ENCODE measurements around the gene PDE11A. TPM values are rescaled to one million over a fixed set of nuclear protein-coding genes. Genes with fewer than 3 reads are reported as not detected.

The PDE11A gene
- total and polyA plus RNA-seq, 2 of the 8 experiments (the other 6 are each of a cell fraction or from before 2014, with no cell fraction given): 0.19 to 0.23 TPM

GRCh38 chr2:178066890-178067669 lies 5.5 kb downstream of the PDE11A start:
- Histone ChIP-seq H3K23ac (ENCODE audit: insufficient read length) (no peak overlapping the region), H3K4me1 (replicated peaks in 1 of 4; ENCODE audit: control insufficient read depth in 3 of 4, insufficient read depth in 4 of 4, low read length in 3 of 4) (0 out of 7 replicates have a peak, but pooled peaks cover 0 to 2% (median 0%) of the 10 kb centered on the region in 4 experiments), H3K79me2 (ENCODE audit: control insufficient read depth in 1 of 2, insufficient read depth in 2 of 2, low read length in 2 of 2) (no peaks in the 10 kb centered on the region), H4K20me1 (replicated peaks in 1 of 2; ENCODE audit: control insufficient read depth in 1 of 2, insufficient read depth in 2 of 2, low read length in 2 of 2) (no peaks in the 10 kb centered on the region), H2BK20ac (ENCODE audit: low read length) (no peak overlapping the region), H3K23me2 (ENCODE audit: low read depth, low read length) (peaks cover under 1% of the 10 kb centered on the region; the same call in 1 of the 2 replicates), H2AFZ (ENCODE audit: low read length) (no peak overlapping the region), H2AK5ac (ENCODE audit: low read depth, low read length) (no peak overlapping the region), H2BK12ac (ENCODE audit: low read depth, low read length) (no peak overlapping the region), H3K14ac (ENCODE audit: insufficient read length) (no peak overlapping the region), H2BK5ac (ENCODE audit: low read depth, low read length) (no peak overlapping the region), H3K4me3 (ENCODE audit: extremely low read depth in 1 of 4, insufficient read depth in 2 of 4, low read depth in 3 of 4, low read length in 4 of 4) (no peak overlapping the region), H2BK15ac (ENCODE audit: low read length) (no peak overlapping the region), H3K27me3 (replicated peaks in 1 of 4; ENCODE audit: control insufficient read depth in 3 of 4, extremely low read depth in 1 of 4, insufficient read depth in 3 of 4, low read length in 3 of 4) (peaks cover 0 to 9% (median 8%) of the 10 kb centered on the region in 4 experiments; a peak in 3 of 7 replicates), H3K36me3 (ENCODE audit: control insufficient read depth in 2 of 4, insufficient read depth in 4 of 4, low read length in 3 of 4) (no peaks in the 10 kb centered on the region), H4K91ac (replicated peaks; ENCODE audit: insufficient read length, low read length) (no peak overlapping the region), H3K56ac (replicated peaks; ENCODE audit: insufficient read length, low read depth, low read length) (no peak overlapping the region), H4K5ac (ENCODE audit: insufficient read length, low read depth, low read length) (no peak overlapping the region), H3K9me3 (ENCODE audit: insufficient read depth in 2 of 2, low read depth in 1 of 2, low read length in 1 of 2) (no peaks in the 10 kb centered on the region), H3K4me2 (ENCODE audit: insufficient read depth in 1 of 2, low read depth in 2 of 2, low read length in 2 of 2) (no peak overlapping the region), H3K18ac (ENCODE audit: extremely low read depth, low read length) (no peak overlapping the region), H2BK120ac (replicated peaks; ENCODE audit: low read depth, low read length) (no peak overlapping the region), H3K79me1 (ENCODE audit: low read depth, low read length) (no peaks in the 10 kb centered on the region), H3K9ac (replicated peaks in 1 of 4; ENCODE audit: extremely low read depth in 1 of 4, low read depth in 3 of 4, low read length in 3 of 4) (no peak overlapping the region), H3K4ac (replicated peaks; ENCODE audit: insufficient read length, low read depth, low read length) (no peak overlapping the region), H4K8ac (ENCODE audit: extremely low read depth, insufficient read depth, low read length) (no peak overlapping the region), H3K27ac (ENCODE audit: low read depth, low read length) (no peak overlapping the region)
- DNase-seq (ENCODE audit: low read depth in 1 of 2, low spot score in 2 of 2) (no peak), FAIRE-seq (no peak)
- POLR2A ChIA-PET (ENCODE audit: partially characterized antibody): no interaction called here
- WGBS, 2 experiments (ENCODE audit: extremely low coverage in 1 of 2, insufficient coverage in 1 of 2, insufficient read length in 1 of 2, insufficient replicate concordance in 2 of 2, low coverage in 1 of 2, low lambda C conversion rate in 2 of 2, missing lambda C conversion rate in 1 of 2): 87% methylated on average over 1 of the region's 1 CpG; no CpG with 5 or more reads in 1 of the 2 experiments
- CTCF ChIA-PET (ENCODE audit: partially characterized antibody): interaction anchor here (1.3 kb wide), 1 partner anchor 17 kb away, joined by 4 read pairs; no protein-coding TSS in a partner anchor
- no peak for TF ChIP-seq USF2 (IDR thresholded peaks at IDR 0.05; ENCODE audit: low read length)
- TF ChIP-seq CHD2 (IDR thresholded peaks at IDR 0.05; ENCODE audit: low read length): no peak
- TF ChIP-seq CEBPB (IDR thresholded peaks at IDR 0.05; ENCODE audit: low read depth, low read length): no peak
- TF ChIP-seq SP4 (IDR thresholded peaks at IDR 0.05; ENCODE audit: low read length): no peak
- no peak for TF ChIP-seq RAD21 (IDR thresholded peaks at IDR 0.05 in 1 of 2, conservative IDR thresholded peaks at IDR 0.05 in 1 of 2; ENCODE audit: low read depth in 2 of 2, low read length in 2 of 2)
- TF ChIP-seq KDM1A (IDR thresholded peaks at IDR 0.05; ENCODE audit: borderline replicate concordance, low read length): no peak
- no peak for TF ChIP-seq CTCF (IDR thresholded peaks at IDR 0.05; ENCODE audit: control extremely low read depth in 1 of 3, insufficient read depth in 1 of 3, low read depth in 1 of 3, low read length in 3 of 3)
- TF ChIP-seq ATF3 (IDR thresholded peaks at IDR 0.05; ENCODE audit: insufficient read depth, low read depth, low read length): no peak

Measured in H1 (cell line).